Muscle of leg (tissue), 16 donors: Measurements from ENCODE around the gene ZRANB1. TPM values are rescaled to one million over a fixed set of nuclear protein-coding genes. Genes with fewer than 3 reads are reported as not detected.

ENCODE experiments used
- DNase-seq: peaks from one replicate; pipeline ENCODE4 v3.0.0; 2013
- H3K27ac ChIP-seq: one replicate; pipeline ENCODE4 v1.5.1; 2013; ENCODE audit warnings: mild to moderate bottlenecking, low read length, control low read depth
- H3K27me3 ChIP-seq: one replicate; pipeline ENCODE4 v1.6.1; 2013; ENCODE audit warnings: low read length; ENCODE audit not compliant: control insufficient read depth, insufficient read depth
- H3K36me3 ChIP-seq: one replicate; pipeline ENCODE4 v1.6.1; 2013; ENCODE audit warnings: low read length; ENCODE audit not compliant: control insufficient read depth, insufficient read depth
- H3K4me1 ChIP-seq: one replicate; pipeline ENCODE4 v1.6.1; 2013; ENCODE audit warnings: low read length; ENCODE audit not compliant: control insufficient read depth, insufficient read depth
- H3K4me3 ChIP-seq: one replicate; pipeline ENCODE4 v1.5.1; 2013; ENCODE audit warnings: low read length, control low read depth
- H3K9me3 ChIP-seq: replicated peaks from 2 replicates; pipeline ENCODE4 v1.6.1; 2013; ENCODE audit warnings: low read depth, low read length; ENCODE audit not compliant: control insufficient read depth
- WGBS: methylation state at CpG from one replicate; pipeline ENCODE4 v1.1.5; 2013; ENCODE audit warnings: missing lambda C conversion rate; ENCODE audit not compliant: insufficient coverage; 5-methylcytosine and 5-hydroxymethylcytosine counted together
- long read RNA-seq, 11 donors: transcript quantifications; one replicate each; lab custom pipeline, GENCODE V29; 2026
- polyA plus RNA-seq, 8 donors: library from polyadenylated mRNA; unstranded; fragments of 120-200 nt; gene quantifications; one replicate each; pipeline versions ENCODE4 v1.2.1 to v1.2.3, GENCODE V29; 2013; ENCODE audit warnings: inconsistent platforms in 1 of 8, low replicate concordance in 1 of 8; ENCODE audit not compliant: insufficient read length in 8 of 8, insufficient read depth in 1 of 8
- total RNA-seq: library from RNA; stranded (reverse); fragments of 120-200 nt; gene quantifications from one replicate; pipeline ENCODE4 v1.2.4, GENCODE V29; 2013

The ZRANB1 gene
- 24.7 TPM for total RNA-seq
- 10 to 100 TPM; 15.2 to 20.7 (median 17.7) TPM for polyA plus RNA-seq
- long read RNA-seq, donor 1, full-length matches to known transcripts, result 2 of 7 reads
- long read RNA-seq, donor 1, partial matches to known transcripts, result 5 of 7 reads
- long read RNA-seq, donor 1, other reads (novel, unspliced or antisense), result 0 of 7 reads
- long read RNA-seq, donor 2, result 0 reads
- long read RNA-seq, donor 3, full-length matches to known transcripts, result 6 of 13 reads
- long read RNA-seq, donor 3, partial matches to known transcripts, result 7 of 13 reads
- long read RNA-seq, donor 3, other reads (novel, unspliced or antisense), result 0 of 13 reads
- long read RNA-seq, donor 4, full-length matches to known transcripts, result 2 of 2 reads
- long read RNA-seq, donor 4, partial matches to known transcripts, result 0 of 2 reads
- long read RNA-seq, donor 4, other reads (novel, unspliced or antisense), result 0 of 2 reads
- long read RNA-seq, donor 5, full-length matches to known transcripts, result 9 of 161 reads
- long read RNA-seq, donor 5, partial matches to known transcripts, result 129 of 161 reads
- long read RNA-seq, donor 5, other reads (novel, unspliced or antisense), result 23 of 161 reads
- long read RNA-seq, donor 6, full-length matches to known transcripts, result 4 of 4 reads
- long read RNA-seq, donor 6, partial matches to known transcripts, result 0 of 4 reads
- long read RNA-seq, donor 6, other reads (novel, unspliced or antisense), result 0 of 4 reads
- long read RNA-seq, donor 7, full-length matches to known transcripts, result 5 of 10 reads
- long read RNA-seq, donor 7, partial matches to known transcripts, result 0 of 10 reads
- long read RNA-seq, donor 7, other reads (novel, unspliced or antisense), result 5 of 10 reads
- long read RNA-seq, donor 8, result 0 reads
- long read RNA-seq, donor 9, full-length matches to known transcripts, result 4 of 4 reads
- long read RNA-seq, donor 9, partial matches to known transcripts, result 0 of 4 reads
- long read RNA-seq, donor 9, other reads (novel, unspliced or antisense), result 0 of 4 reads
- long read RNA-seq, donor 10, full-length matches to known transcripts, result 3 of 17 reads
- long read RNA-seq, donor 10, partial matches to known transcripts, result 7 of 17 reads
- long read RNA-seq, donor 10, other reads (novel, unspliced or antisense), result 7 of 17 reads
- long read RNA-seq, donor 11, full-length matches to known transcripts, result 1 of 1 reads
- long read RNA-seq, donor 11, partial matches to known transcripts, result 0 of 1 reads
- long read RNA-seq, donor 11, other reads (novel, unspliced or antisense), result 0 of 1 reads

DNA sequence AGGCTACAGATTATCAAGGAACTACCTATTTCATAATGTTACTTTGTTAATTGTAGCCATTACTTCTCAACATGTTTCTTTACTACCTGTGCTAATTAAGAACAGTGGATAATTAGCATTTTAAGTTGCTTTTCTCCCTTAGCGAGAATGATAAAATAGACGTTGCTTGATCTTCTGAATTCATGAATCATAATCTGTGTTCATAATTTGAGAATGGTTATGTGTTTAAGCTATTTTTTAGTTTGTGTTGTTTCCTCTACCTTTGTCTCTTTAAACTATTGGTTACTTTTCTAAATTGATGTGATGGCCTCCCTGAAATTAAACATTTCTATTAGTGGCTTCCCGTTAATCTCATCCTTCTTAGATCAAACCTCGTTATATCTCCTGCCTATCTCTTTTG is at the start of gene ZRANB1:
Gene ZRANB1, plus strand, starts transcription at position 301 of the 400 bp plus-strand sequence. CDS start 371 bp downstream, outside the sequence.
- Histone ChIP-seq H3K4me1 (no peaks in the 10 kb centered on the region), H3K27ac (no peak within 1 kb of the TSS), H3K9me3 (no peaks in the 10 kb centered on the region), H3K4me3 (no peak within 1 kb of the TSS), H3K27me3 (no peaks in the 10 kb centered on the region), H3K36me3 (peaks cover 10% of the 10 kb centered on the region)
- no peak for DNase-seq
- no CpG with 5 or more reads among the region's 4 CpGs for WGBS

- no peak for DNase-seq
- H3K4me1 ChIP-seq, result no peaks in the 10 kb centered on the region
- 67% methylated on average over 1 of the region's 2 CpGs for WGBS
- no peaks in the 10 kb centered on the region for H3K9me3 ChIP-seq
- H3K27ac ChIP-seq, result no peak overlapping the region
- H3K36me3 ChIP-seq, result no peaks in the 10 kb centered on the region
- no peaks in the 10 kb centered on the region for H3K27me3 ChIP-seq
- no peak overlapping the region for H3K4me3 ChIP-seq
These were observed 49.0 kb upstream of the ZRANB1 start for GRCh38 chr10:124892905-124893304.

DNA sequence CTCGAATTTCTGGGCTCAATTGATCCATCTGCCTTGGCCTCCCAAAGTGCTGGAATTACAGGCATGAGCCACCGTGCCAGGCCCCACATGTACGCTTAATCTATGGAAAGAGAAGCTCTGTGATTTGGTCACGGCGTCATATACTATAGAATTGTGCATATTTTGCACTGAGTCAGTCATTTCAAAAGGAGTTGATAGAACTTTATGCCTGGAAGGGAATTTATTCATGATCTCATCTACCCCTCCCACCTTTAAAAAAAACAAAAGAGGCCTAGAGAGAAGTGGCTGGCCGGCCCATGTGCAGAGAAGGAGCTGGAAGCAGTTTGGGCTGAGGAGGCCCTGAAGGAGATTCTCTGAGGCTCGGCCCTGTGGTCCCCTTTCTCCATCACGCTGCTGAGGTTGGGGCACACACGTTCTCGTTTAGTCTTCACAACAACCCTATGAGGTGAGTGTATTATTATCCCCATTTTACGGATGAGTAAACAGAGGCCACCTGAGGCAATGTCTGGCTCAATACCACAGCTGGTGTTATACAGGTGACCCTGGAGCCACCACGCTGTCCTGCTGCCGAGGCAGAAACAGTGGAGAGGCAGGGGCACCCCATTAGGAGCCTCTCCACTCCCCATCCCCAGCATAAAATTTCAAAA is 47.2 kb upstream of the ZRANB1 start:
- Histone ChIP-seq H3K4me1 (peaks cover 2% of the 10 kb centered on the region), H3K36me3 (no peaks in the 10 kb centered on the region), H3K4me3 (no peak overlapping the region), H3K27ac (no peak overlapping the region), H3K27me3 (peaks cover 3% of the 10 kb centered on the region), H3K9me3 (no peaks in the 10 kb centered on the region)
- 72% methylated on average over 2 of the region's 13 CpGs for WGBS
- peak; percentile 25 for DNase-seq

DNA sequence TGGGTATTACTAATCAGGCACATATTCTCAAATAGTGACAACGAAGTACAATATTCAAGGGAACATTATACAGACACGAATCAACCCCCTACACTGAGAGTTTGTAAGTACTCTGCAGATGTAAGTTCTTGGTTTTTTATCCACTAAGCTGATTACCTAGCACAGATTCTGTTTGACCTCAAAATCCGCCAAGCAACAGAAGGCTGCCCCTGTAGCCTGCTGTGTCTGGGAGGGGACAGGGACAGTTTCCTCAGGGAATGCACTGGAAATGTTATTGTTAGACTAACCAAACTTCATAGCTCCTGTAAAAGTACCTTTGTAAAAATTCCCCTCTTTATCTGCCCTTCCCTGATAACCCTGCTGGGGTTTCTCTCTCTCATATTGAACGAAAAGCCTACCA is 45.2 kb upstream of the ZRANB1 start:
- WGBS, result no CpG with 5 or more reads among the region's 4 CpGs
- no peak for DNase-seq
- Histone ChIP-seq H3K4me1 (peaks cover 2% of the 10 kb centered on the region), H3K27me3 (peaks cover 3% of the 10 kb centered on the region), H3K27ac (no peak overlapping the region), H3K9me3 (no peaks in the 10 kb centered on the region), H3K36me3 (no peaks in the 10 kb centered on the region), H3K4me3 (no peak overlapping the region)

GRCh38 chr10:124898471-124898870 is 43.5 kb upstream of the ZRANB1 start:
- Histone ChIP-seq H3K27me3 (peaks cover 6% of the 10 kb centered on the region), H3K4me3 (no peak overlapping the region), H3K27ac (no peak overlapping the region), H3K36me3 (no peaks in the 10 kb centered on the region), H3K9me3 (no peaks in the 10 kb centered on the region), H3K4me1 (peaks cover 2% of the 10 kb centered on the region)
- WGBS, result 24% methylated on average over 8 of the region's 9 CpGs
- DNase-seq, result no peak

DNA sequence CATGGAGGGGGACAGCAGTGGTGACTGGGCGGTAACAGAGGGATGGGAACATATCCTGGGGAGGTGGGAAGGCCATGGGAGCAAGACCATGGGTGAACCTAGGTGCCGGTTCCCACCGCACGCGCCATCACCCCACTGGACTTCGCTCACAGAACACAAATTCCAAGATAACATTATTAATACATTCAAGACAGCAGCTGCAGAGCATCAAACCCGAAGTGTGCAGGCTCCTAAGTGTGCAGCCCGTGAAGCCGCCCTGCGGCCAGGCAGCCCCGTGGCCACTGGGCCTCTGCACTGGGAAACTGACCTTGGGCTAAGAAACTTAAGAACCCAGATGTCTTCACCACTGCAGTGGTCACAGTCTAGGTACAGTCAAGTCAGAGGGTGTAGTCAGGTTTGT is 42.8 kb upstream of the ZRANB1 start:
- DNase-seq, result no peak
- Histone ChIP-seq H3K4me1 (peaks cover 2% of the 10 kb centered on the region), H3K27me3 (peaks cover 6% of the 10 kb centered on the region), H3K9me3 (no peaks in the 10 kb centered on the region), H3K36me3 (no peaks in the 10 kb centered on the region), H3K4me3 (no peak overlapping the region), H3K27ac (no peak overlapping the region)
- WGBS, result 89% methylated on average over 10 of the region's 11 CpGs

DNA sequence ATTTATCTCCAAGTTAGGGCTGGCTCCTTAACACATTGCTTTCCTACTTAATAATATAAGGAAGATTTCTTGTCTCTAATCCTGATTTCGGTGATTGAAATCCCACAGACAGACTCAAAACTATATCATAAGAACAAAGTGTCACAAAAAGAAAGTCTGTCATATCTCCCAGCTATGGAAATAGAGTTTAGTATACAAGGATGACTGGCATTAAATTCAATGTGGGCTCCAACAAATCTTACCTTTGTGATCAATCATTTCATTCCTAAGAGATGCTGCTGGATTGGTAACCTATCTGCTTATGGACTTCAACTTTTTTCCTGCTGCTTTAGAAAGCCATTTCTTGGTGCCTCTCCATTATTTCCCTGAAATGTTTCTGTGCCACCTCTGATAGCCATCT is 39.5 kb upstream of the ZRANB1 start:
- Histone ChIP-seq H3K4me3 (no peak overlapping the region), H3K36me3 (no peaks in the 10 kb centered on the region), H3K27ac (no peak overlapping the region), H3K9me3 (no peaks in the 10 kb centered on the region), H3K4me1 (peaks cover 2% of the 10 kb centered on the region), H3K27me3 (peaks cover 6% of the 10 kb centered on the region)
- no CpG with 5 or more reads among the region's 1 CpG for whole genome bisulfite sequencing
- no peak for DNase-seq

DNA sequence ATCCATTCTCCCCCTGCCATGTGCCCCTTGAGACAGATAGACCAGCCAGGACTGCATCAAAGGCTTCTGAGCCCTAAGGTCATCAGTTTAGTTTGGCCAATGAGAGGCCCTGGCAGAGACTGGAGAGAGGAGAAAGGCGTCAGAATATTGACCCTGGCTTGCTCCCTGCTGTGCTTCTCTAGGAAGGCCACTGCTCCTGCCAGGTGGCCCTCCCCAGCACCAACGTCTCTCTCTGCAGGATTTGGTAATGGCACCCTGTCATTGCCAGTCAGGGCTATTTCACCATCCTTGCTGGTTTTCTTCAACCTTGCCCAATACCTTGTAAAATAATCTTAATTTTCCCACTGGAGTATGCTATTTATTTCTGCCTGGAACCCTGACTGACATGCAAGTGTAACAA is 38.8 kb upstream of the ZRANB1 start:
- Histone ChIP-seq H3K9me3 (no peaks in the 10 kb centered on the region), H3K4me3 (no peak overlapping the region), H3K36me3 (no peaks in the 10 kb centered on the region), H3K4me1 (peaks cover 2% of the 10 kb centered on the region), H3K27ac (no peak overlapping the region), H3K27me3 (peaks cover 6% of the 10 kb centered on the region)
- no peak for DNase-seq
- 11% methylated on average over 2 of the region's 2 CpGs for WGBS

DNA sequence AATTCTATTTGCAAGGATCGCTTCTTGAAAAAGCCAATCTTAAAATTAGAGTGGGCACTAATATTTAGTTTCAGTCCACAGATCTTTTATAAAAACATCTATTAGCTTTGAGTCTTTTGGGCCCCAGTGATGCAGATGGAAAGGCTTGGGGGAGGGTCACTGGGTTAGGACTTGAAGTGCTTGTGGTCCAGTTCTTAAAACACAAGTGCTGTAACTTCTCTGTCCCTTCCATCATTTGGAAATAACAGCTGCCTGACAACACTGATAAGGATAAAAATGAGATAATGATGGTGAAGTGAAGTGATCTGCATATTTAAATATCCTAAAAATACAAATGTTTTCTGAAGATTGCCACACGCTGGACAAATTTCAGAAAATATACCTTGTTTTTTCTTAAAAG is 37.1 kb upstream of the ZRANB1 start:
- no CpG with 5 or more reads among the region's 2 CpGs for WGBS
- Histone ChIP-seq H3K9me3 (no peaks in the 10 kb centered on the region), H3K4me3 (no peak overlapping the region), H3K27ac (no peak overlapping the region), H3K27me3 (peaks cover 2% of the 10 kb centered on the region), H3K36me3 (no peaks in the 10 kb centered on the region), H3K4me1 (no peaks in the 10 kb centered on the region)
- DNase-seq, result no peak
